AG09309 (cell line): ENCODE results near the gene TAX1BP3.

Experiments used
- DNase-seq: peaks from one replicate; pipeline ENCODE4 v3.0.0-alpha.2; 2010; ENCODE audit warnings: low read depth
- H3K4me3 ChIP-seq: 2 replicates; pipeline ENCODE4 v1.5.1; 2011; ENCODE audit warnings: mild to moderate bottlenecking, low read depth, low read length, moderate library complexity; ENCODE audit not compliant: control insufficient read depth
- TF ChIP-seq, protein P1 (sequence below): IDR thresholded peaks from 2 replicates; pipeline ENCODE4 v1.5.1; 2011; ENCODE audit warnings: mild to moderate bottlenecking, low read depth, low read length, inconsistent platforms; ENCODE audit not compliant: insufficient read depth, control insufficient read depth; ENCODE audit errors: missing control alignments

The TAX1BP3 gene

DNA sequence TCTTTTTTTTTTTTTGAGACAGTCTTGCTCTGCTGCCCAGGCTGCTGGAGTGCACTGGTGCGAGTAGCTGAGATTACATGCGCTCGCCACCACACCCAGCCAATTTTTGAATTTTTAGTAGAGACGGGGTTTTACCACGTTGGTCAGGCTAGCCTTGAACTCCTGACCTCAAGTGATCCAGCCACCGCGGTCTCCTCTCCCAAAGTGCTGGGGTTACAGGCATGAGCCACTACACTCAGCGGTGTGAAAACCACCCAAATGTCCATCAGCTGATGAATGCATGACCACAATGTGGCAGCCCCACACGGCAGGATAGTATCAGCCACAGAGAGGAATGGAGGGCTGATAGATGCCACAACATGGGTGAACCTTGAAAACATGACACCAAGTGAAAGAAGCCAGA lies 25.5 kb upstream of the TAX1BP3 start:
- TF ChIP-seq, protein P1, sequence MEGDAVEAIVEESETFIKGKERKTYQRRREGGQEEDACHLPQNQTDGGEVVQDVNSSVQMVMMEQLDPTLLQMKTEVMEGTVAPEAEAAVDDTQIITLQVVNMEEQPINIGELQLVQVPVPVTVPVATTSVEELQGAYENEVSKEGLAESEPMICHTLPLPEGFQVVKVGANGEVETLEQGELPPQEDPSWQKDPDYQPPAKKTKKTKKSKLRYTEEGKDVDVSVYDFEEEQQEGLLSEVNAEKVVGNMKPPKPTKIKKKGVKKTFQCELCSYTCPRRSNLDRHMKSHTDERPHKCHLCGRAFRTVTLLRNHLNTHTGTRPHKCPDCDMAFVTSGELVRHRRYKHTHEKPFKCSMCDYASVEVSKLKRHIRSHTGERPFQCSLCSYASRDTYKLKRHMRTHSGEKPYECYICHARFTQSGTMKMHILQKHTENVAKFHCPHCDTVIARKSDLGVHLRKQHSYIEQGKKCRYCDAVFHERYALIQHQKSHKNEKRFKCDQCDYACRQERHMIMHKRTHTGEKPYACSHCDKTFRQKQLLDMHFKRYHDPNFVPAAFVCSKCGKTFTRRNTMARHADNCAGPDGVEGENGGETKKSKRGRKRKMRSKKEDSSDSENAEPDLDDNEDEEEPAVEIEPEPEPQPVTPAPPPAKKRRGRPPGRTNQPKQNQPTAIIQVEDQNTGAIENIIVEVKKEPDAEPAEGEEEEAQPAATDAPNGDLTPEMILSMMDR: no peak
- no peak for DNase-seq
- H3K4me3 ChIP-seq: no peak overlapping the region

GRCh38 chr17:3693141-3693540 lies 24.8 kb upstream of the TAX1BP3 start:
- no peak for DNase-seq
- H3K4me3 ChIP-seq: no peak overlapping the region
- TF ChIP-seq, protein P1: no peak

- TF ChIP-seq, protein P1: no peak
- no peak for DNase-seq
- H3K4me3 ChIP-seq: no peak overlapping the region
These were observed 24.0 kb upstream of the TAX1BP3 start for GRCh38 chr17:3692346-3692745.

GRCh38 chr17:3691617-3692067 lies 23.3 kb upstream of the TAX1BP3 start:
- DNase-seq: no peak
- H3K4me3 ChIP-seq: no peak overlapping the region
- TF ChIP-seq, protein P1: no peak

DNA sequence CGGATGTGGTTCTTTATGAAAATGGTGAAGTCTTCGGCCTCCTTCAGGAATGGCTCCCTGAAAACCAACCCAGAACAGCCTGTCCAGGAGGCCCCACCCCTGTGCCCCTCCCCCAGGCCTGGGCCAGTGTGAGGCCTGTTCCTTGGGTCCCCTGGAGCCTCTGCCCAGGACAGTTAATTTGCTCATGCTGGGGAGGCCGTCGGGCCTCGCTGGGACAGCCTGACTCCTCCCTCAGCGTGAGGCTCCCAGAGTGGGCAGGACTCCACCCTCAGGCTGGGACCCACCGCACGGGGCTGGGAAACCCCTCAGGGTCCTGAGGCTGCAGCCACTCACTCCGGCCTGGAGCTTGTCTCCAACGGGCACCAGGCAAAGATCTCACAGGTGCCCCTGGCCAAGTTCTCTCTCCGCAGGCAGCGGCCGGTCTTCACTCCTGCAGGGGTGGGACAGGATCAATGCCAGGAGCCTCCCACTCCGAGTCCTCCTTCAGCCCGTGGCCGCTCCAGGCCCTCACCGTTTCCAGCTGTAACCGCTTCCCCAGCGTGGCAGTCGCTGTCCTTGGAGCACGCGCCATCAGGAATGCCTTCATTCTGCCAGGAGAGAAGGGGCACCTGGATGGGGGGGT lies 21.8 kb upstream of the TAX1BP3 start:
- TF ChIP-seq, protein P1: no peak
- DNase-seq: no peak
- no peak overlapping the region for H3K4me3 ChIP-seq

DNA sequence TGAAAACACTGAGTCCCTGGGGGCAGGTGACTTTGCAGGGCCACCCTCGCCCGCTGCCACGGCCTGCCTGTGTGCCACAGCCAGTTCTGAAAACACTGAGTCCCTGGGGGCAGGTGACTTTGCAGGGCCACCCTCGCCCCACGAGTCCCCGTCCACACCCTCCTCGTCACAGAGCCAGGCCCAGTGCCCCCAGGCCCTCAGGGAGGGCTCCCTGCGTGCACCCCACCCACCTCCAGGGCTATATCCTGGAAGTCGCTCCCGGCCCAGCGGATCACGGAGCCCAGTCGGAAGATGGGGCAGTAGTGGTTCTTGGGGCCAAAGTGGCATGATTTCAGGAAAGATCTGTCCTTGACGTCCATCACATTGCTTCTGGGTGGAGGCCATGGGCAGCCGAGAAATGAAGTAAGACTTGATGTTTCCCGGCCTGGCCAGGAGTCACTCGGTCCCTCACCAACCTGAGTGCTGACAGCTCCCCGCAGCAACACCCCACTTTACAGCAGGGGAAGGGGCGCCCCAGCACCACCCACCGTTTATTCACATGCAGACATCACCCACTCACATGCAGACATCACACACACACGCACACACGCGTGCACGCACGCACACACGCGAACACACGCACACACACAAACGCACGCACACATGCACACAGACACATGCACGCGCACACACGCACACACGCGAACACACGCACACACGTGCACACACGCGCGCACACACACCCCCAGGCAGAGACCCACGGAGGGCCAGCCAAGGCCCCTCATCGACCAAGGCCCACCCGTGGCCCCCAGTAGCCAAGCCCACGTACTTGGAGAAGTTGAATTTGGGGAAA lies 21.1 kb upstream of the TAX1BP3 start:
- no peak overlapping the region for H3K4me3 ChIP-seq
- TF ChIP-seq, protein P1: no peak
- DNase-seq: no peak

DNA sequence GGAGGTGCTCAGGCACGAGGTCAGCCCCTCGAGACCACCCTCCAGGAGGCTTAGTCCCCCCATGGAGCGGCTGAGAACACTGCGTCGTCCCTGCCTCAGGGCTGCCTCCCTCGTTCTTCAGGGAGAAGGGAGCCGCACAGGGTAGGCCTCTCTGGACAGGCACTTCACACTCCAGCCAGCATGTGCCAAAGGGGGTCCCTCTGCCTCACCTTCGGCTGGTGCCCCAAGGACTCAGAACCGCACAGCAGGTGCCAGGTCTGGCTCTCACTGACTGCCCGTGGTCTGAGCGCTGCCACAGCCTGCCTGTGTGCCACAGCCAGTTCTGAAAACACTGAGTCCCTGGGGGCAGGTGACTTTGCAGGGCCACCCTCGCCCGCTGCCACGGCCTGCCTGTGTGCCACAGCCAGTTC lies 20.5 kb upstream of the TAX1BP3 start:
- no peak for DNase-seq
- H3K4me3 ChIP-seq: no peak overlapping the region
- TF ChIP-seq, protein P1: no peak
